BE2C (cell line): Measurements from ENCODE around the gene KIF11.
"Not testable (repeated sequence)": the region's sequence is repeated elsewhere in the genome, so short reads cannot be mapped to it uniquely, and the experiment has no call there.

ENCODE experiments used
- DNase-seq: peaks from one replicate; pipeline ENCODE4 v3.0.0-alpha.2; 2020
- H3K27me3 ChIP-seq: fragments of 250-450 bp; sonication (Bioruptor Pico); 2 replicates; pipeline ENCODE4 v1.5.1; 2020; ENCODE audit warnings: mild to moderate bottlenecking
- H3K36me3 ChIP-seq: fragments of 250-450 bp; sonication (Bioruptor Pico); 2 replicates; pipeline ENCODE4 v1.5.1; 2020; ENCODE audit warnings: mild to moderate bottlenecking
- H3K4me1 ChIP-seq: fragments of 250-450 bp; sonication (Bioruptor Pico); 2 replicates; pipeline ENCODE4 v1.5.1; 2020
- H3K4me3 ChIP-seq: 2 replicates; pipeline ENCODE4 v1.5.1; 2011; ENCODE audit warnings: low read depth, low read length
- H3K9me3 ChIP-seq: fragments of 250-450 bp; sonication (Bioruptor Pico); 2 replicates; pipeline ENCODE4 v1.5.1; 2020
- TF ChIP-seq, protein P1 (sequence below): IDR thresholded peaks from 2 replicates; pipeline ENCODE4 v1.5.1; 2012; ENCODE audit warnings: mild to moderate bottlenecking, low read depth, low read length

Gene KIF11

DNA sequence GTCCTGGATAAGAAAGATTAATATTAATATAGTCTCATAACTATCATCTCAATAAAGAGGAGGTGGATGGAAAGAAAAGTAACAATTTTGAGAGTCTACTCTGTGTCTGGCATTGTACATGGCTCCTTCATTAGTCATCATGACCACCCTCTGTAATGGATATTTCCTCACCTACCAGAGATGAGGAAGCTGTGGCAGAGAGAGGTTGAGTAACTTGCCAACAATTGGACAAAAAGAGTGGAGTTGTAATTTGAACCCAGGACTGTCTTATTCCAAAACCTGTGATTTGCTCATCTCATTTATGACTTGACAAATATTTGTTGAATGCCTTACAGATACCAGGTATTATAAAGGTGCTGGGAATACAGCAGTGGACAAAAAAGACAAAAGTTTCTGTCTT is 17.0 kb upstream of the KIF11 start:
- no peak for DNase-seq

DNA sequence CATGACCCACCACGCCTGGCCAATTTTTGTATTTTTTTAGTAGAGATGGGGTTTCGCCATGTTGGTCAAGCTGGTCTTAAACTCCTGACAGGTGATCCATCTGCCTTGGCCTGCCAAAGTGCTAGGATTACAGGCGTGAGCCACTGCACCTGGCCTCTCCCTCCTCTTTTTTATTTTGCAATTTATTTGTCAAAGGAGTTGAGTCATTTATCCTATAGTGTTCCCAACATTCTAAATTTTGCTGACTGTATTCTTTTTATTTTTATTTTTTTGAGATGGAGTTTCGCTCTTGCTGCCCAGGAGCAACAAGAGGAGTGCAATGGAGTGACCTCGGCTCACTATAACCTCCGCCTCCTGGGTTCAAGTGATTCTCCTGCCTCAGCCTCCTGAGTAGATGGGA is 10.6 kb upstream of the KIF11 start:
- not testable (repeated sequence) for H3K9me3 ChIP-seq, DNase-seq, H3K36me3 ChIP-seq, H3K27me3 ChIP-seq, H3K4me3 ChIP-seq, H3K4me1 ChIP-seq

More for the DNA sequence above, 17.0 kb upstream of the KIF11 start:
- H3K4me3 ChIP-seq: no peak overlapping the region
- TF ChIP-seq, protein P1, sequence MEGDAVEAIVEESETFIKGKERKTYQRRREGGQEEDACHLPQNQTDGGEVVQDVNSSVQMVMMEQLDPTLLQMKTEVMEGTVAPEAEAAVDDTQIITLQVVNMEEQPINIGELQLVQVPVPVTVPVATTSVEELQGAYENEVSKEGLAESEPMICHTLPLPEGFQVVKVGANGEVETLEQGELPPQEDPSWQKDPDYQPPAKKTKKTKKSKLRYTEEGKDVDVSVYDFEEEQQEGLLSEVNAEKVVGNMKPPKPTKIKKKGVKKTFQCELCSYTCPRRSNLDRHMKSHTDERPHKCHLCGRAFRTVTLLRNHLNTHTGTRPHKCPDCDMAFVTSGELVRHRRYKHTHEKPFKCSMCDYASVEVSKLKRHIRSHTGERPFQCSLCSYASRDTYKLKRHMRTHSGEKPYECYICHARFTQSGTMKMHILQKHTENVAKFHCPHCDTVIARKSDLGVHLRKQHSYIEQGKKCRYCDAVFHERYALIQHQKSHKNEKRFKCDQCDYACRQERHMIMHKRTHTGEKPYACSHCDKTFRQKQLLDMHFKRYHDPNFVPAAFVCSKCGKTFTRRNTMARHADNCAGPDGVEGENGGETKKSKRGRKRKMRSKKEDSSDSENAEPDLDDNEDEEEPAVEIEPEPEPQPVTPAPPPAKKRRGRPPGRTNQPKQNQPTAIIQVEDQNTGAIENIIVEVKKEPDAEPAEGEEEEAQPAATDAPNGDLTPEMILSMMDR: no peak
- H3K9me3 ChIP-seq: no peaks in the 10 kb centered on the region
- H3K36me3 ChIP-seq: no peaks in the 10 kb centered on the region
- H3K4me1 ChIP-seq: no peaks in the 10 kb centered on the region
- H3K27me3 ChIP-seq: no peaks in the 10 kb centered on the region

DNA sequence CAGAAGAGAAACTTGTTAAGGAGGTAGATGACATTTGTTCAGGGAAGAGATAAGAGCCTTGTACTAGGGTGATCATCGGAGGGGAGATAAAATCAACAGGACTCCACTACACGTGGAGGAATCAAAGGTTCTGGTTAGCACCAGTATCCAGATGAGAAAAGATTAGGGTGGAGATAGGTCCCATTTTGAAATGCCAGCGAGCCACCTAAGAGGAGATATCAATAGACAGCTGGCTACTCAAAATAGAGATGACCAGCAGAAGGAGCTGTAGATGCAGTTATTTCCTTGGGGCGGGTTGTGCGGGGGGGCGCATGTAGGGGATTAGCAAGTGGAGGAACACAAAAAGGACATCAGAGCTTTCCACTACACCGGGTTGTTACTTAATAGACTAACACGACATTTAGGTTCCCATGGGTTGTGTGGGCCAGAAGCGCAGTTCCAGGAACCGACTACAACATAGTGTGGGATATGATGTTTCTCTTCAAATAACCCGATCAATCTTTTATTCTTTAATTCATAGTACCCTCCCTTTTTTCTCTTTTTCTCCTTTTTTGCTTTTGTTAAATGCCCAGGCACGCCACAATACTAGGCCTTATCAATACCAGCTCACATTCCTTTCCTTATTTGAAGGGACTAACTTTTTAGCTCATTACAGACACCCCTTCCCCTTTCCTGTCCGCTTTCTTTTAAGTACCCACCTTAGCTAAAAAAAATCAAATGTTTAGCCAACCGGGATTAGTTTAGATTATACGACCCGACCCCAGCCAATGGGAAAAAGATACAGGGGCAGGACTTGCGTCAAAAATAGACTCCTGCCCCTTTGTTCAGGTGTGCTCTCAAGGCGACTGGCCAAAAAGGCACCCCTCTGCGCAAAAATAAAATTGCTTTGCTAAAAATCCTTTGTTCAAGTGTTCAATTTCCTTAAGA is 2.0 kb upstream of the KIF11 start:
- Histone ChIP-seq H3K27me3 (no peaks in the 10 kb centered on the region), H3K36me3 (0 out of 2 replicates have a peak, but pooled peaks cover 3% of the 10 kb centered on the region), H3K4me1 (no peaks in the 10 kb centered on the region), H3K9me3 (no peaks in the 10 kb centered on the region), H3K4me3 (no peak overlapping the region)
- peak; percentile 15 for DNase-seq
- TF ChIP-seq, protein P1: no peak; the same call in 1 of the 2 replicates

DNA sequence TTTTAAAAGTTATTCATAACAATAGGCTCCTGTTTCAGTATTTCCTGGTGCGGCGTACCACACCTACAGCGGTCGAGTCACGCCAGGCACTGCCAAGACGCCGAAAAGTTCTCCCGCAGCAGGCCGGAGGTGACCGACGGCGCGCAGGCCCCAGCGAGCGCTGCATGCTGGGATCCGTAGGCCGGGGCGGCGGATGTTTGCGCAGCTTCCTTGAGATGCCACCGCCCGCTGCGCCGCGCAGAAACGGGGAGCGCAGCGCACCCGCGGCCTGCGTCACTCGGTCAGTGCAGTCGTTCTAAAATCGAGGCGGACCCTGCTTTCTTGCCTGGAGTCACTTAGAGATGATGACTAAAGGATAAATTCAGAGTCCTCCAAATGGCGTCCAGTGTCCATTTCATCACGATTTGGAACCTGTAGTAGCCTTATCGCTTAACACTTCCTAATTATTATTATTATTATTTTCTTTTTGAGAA is 1.3 kb upstream of the KIF11 start:
- no peak overlapping the region for H3K4me3 ChIP-seq
- H3K27me3 ChIP-seq: no peaks in the 10 kb centered on the region
- no peak for DNase-seq
- H3K9me3 ChIP-seq: no peaks in the 10 kb centered on the region
- H3K4me1 ChIP-seq: no peaks in the 10 kb centered on the region
- TF ChIP-seq, protein P1: no peak
- 0 out of 2 replicates have a peak, but pooled peaks cover 3% of the 10 kb centered on the region for H3K36me3 ChIP-seq

DNA sequence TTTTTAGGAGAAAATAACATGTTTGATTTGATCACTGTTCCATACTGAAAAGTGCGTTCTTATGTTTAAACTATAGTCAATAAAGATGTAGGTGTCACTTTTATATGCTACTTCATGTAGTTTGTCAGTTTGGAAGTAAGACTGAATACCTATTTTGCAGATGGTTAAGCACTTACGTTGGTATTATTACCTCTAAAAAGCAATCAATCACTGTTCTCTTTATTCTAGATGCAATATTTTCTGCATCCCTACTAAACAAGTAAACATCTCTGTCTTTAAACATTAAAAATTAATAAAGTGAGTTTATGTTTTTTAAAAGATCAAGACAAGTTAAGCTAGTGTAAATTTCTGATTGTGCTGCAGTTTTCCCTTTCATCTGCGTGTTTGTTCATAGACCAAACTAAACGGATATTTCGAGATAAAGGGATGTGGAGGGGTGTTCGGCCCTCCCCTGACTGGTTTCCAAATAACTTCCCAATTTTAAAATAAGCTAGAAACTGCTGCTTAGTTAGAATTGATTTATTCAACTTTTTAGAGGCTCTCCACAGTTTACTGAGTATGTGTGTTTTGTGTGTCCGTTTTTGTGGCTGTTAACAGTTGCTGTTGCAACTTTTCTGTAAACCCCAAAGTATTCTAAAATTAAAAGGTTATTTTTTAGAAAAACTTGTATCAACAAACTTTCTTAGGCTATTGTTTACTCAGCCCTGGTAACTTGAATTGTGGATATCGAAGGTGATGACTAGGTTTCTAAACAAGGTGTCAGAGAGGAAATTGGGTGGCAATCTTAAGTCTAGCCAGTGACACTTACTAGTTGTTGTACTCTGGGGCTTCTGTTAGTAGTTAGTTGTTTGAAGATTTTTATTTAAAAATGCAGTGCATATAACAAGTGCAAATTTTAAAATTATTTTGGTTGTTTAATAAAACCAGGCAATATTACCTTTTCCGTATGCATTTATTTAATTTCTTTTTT is 974 bp downstream of the KIF11 start:
- Histone ChIP-seq H3K27me3 (no peaks in the 10 kb centered on the region), H3K36me3 (0 out of 2 replicates have a peak, but pooled peaks cover 3% of the 10 kb centered on the region), H3K4me1 (no peaks in the 10 kb centered on the region), H3K9me3 (no peaks in the 10 kb centered on the region), H3K4me3 (peak overlapping the region; percentile 96)
- no peak for DNase-seq
- TF ChIP-seq, protein P1: no peak

DNA sequence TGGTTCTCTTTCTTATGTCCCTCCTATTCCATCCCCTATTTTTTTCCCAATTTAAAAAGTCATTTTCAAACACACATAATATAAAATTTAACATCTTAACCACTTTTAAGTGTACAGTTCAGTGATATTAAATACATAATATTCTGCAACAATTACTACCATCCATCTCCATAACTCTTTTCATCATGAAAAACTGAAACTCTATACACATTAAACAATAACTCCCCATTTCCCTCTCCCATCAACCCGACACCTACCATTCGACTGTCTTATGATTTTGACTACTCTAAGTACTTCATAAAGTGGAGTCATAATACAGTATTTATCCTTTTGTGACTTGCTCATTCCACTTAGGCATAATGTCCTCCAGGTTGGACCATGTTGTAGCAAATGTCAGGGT is 2.6 kb downstream of the KIF11 start:
- no peaks in the 10 kb centered on the region for H3K4me1 ChIP-seq
- no peaks in the 10 kb centered on the region for H3K27me3 ChIP-seq
- no peak for DNase-seq
- TF ChIP-seq, protein P1: no peak
- H3K9me3 ChIP-seq: no peaks in the 10 kb centered on the region
- H3K4me3 ChIP-seq: no peak overlapping the region; the same call in 1 of the 2 replicates
- 0 out of 2 replicates have a peak, but pooled peaks cover 3% of the 10 kb centered on the region for H3K36me3 ChIP-seq
